ENCODE results near the gene PALD1.
"Not testable (repeated sequence)": the region's sequence is repeated elsewhere in the genome, so short reads cannot be mapped to it uniquely, and the experiment has no call there.

PALD1 gene

DNA sequence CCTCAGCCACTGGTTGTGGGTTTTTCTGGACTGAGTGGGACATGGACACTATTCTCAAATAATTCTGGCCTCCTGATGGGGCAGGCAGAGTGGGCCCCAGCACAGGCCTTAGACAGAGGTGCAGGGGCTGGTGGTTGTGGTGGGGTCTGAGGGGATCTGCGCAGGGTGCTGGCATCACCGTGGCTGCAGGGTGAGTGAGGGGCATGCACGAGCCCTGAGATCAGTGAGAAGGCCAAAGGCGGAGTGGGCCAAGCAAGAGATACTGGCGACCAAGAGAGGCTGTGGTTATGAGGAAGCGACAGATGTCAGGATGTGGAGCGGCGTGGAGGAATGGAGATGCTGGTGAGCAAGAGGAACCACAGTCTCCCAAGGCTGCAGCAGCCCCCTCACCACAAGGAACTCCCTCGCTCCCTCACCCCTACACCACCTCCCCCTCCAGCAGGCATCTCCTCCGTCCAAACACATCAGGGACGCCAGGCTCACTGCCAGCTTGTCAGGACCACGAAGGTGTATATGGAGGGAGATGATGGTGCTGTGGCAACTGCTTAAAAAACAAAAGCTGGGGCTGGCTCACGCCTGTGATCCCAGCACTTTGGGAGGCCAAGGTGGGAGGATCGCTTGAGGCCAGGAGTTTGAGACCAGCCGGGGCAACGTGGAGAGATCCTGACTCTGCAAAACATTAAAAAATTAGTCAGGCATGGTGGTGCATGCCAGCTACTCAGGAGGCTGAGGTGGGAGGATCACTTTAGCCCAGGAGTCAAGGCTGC, 114.4 kb downstream of the PALD1 start:
- no peak for DNase-seq

DNA sequence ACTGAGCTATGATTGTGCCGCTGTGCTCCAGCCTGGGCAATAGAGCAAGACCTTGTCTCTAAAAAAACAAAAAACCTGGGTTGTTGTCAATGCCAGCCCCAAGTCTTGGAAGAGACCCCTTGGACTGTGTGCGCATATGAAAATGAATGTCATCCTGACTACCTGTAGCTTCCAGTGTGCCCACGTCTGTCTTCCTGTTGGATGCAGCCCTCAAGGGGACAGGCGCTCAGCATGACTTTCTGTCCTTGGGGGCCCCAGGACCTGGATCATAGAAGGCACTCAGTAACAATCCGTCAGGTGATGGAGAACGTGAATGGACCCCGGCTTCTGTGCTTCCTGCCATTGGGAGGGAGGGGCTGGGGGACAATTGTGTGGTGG, 114.9 kb downstream of the PALD1 start:
- DNase-seq = no peak

DNA sequence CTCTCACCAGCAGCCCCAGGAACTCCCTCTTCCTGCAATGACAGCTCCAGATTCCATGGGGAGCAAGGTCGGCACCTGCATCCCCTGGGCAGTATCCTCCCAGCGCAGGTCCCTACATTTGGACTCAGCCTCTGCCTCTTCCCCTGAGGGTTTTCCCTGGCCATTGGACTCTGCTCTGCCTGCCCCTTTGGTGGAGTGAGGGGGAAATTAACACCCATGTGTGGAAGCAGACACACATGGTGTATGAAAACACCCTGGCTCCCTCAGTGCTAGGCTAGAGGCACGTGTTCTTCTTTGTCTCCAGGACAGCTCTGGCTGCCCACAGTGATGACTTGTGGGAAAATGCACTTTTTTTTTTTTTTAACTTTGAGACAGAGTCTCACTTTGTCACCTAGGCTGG, 115.6 kb downstream of the PALD1 start:
- DNase-seq = no peak

DNA sequence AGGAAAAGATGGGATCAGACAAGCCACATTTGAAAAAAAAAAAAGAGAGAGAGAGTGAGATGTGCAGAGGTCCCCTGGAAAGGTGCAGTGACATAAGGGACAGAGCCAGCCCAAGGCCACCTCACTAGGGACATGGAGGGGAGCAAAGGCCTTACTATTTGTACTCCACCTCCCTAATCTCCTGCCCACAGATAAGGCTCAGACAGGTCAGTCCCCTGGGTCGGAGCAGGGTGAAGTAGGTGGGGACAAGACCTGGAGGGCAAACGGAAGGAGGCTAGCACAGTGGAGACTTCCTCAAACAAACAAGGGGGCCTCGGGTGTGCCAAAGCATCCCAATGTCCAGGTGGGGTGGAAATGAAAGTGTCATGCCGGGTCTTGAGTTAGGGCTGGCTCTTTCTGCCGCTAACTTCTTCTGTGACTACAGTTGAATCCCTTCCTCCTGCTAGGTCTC, 117.0 kb downstream of the PALD1 start:
- no peak for DNase-seq

DNA sequence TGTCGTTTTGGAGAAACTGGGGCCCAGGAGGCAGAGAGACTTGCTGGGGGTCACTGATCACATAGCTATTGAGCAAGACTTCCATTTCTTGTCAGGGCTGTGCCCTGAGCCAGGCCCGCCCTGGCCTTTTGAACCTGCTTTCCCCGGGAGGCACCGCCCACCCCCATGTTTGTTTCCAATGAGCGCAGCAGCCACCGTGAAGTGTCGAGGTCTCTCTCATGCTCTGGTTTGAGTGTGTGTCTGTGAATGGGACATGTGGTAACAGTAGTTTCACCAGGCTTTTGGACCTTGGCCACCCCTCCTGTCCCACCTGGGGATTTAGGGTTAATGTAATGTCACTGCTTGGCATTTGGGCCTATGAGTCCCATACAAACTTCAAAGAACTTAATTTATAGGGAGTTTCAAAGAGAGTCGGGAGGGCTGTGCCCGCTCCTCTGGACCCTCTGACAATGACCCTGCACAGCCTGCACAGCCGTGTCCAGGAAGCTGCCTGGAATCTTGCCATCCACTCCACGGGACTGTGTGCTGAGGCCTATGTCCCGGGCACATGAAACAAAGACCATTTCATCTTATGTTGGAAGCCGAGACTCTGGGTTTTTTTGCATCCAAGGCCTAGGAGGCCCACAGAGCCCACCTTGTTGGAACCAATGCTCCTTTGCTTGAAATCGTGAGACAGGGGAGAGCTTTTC, 117.7 kb downstream of the PALD1 start:
- no peak for DNase-seq

DNA sequence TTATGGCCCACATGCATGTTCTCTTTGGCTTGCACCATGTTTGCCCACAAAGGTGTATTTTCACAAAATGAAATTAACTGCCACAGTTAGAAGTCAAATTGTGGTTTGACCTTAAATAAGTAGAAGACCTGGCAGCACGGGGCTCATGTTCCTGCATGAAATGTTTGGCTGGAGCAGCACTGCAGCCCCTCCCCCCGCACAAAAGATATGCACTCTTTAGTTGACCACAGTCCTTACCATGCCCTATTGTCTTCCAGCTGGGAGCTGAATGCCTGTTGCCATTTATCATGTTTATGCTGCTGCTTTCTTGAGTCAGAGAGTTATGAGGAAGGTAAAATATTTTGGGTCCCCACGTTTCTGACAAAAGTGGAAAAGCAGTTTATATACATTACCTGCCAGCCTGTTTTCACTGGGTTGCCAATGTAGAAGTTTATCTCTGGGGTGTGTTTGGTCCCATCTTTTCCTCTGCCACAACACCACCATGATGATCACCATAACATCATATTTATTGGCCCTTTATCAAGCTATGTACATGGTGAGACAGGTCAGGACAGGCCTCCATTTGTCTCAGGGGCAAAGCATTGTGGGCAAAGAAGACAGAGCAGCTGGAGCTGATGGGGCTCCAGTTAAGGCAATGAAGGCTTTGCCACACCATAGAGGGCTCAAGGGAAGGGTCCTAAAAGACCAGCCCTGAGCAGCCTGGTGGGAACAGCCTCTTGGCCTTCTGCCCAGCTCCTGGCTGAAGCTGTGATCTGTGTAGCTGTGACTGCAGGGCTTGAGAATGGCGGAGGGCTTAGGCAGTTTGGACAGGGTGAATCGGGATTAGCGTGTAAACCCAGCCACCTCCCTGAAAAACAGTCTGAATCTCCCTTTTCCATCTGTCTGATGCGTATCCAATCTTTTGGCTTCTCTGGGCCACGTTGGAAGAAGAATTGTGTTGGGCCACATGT, 118.6 kb downstream of the PALD1 start:
- no peak for DNase-seq

DNA sequence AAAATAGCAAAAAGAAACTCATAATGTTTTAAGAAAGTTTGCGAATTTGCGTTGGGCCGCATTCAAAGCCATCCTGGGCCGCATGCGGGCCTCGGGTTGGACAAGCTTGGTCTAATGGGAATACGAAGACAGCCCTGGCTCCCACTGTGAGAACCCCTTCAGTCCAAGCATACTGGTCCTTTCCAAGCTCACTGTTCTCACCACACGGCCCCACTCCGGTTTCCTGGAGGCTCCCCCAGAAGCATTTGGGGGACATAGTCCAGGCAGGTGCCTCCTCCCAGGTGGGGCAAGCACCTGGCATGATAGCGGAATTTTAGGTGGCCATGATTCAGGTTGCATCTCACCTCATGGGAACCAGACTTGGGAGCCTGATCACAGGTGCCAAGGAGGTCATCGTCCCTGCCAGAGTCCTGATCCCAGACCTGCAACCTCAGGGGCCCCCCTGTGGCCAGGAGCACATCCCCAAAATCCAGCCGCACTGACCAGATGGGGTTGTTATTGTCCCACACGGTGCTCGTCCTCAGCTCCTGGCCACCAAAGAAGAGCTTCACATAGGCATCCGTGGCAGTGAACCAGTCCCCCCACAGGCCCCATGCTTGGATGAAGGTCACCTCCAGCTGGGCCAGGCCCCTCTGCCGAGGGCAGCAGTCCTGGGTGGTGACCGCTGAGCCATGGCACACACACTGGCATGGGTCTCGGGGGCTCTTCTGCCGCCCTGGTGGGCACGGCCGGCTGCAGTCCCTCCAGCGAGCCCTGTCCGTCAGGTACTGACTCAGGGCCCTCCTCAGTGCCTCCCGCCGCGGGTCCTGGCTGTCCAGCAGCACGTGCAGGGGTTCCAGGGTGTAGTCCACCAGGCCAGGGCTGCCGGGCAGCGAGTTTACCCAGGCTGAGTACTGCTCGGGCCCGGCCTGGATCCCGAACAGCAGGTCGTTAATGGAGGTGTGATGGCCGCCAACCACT, 119.6 kb downstream of the PALD1 start:
- no peak for DNase-seq

DNA sequence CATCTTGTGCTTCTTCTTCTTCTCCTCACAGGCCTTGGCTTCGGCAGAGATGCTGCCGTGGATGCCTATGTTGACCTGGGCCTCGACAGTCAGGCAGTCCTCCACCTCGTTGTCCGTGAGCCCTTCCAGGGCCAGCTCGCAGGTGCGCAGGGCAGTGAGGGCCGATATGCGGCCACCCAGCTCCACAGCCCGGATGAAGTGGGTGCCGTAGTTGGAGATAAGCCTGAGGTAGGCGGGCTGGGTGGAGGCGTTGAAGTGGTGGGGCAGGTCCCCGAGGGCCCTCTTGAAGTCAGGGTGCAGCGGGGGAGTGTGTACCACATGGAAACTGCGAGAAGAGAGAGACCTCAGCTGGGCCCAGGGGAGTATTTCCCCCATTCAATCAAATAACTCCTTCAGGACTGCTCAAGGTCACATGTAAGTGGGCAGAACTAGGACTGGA, 120.3 kb downstream of the PALD1 start:
- DNase-seq = no peak

DNA sequence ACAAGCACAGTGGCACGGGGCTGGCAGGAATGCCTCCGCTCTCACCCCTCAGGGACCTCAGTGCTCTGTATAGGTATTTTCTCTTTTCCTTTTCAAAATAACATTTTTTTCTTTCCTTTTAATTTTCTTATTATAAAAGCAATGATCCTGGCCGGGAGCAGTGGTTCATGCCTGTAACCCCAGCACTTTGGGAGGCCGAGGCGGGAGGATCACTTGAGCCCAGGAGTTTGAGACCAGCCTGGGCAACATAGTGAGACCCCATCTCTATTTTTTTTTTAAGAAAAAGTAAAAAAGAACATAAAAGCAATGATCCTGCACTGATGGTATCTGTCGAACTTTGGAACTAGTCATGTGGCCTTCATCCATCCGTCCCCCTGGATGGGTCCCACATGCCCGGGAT, 120.8 kb downstream of the PALD1 start:
- no peak for DNase-seq

DNA sequence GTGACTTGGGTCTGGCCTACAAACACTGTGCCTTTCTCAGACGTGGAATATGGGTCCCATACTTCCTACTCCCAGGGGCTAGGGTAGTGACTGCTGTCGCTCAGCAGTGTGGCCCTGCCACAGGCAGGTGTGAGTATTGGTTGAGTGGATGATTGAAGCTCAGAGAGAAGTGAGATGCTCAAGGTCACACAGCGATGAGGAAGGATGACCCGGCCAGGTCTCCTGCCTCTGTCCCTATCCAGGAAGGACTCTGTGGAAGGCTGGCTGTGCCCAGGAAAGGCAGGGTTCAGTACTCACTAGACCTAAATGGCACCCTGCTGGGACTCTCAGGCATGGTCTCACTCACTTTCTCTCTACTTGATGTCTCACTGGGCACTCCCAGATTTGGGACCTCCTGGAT, 121.2 kb downstream of the PALD1 start:
- no peak for DNase-seq

DNA sequence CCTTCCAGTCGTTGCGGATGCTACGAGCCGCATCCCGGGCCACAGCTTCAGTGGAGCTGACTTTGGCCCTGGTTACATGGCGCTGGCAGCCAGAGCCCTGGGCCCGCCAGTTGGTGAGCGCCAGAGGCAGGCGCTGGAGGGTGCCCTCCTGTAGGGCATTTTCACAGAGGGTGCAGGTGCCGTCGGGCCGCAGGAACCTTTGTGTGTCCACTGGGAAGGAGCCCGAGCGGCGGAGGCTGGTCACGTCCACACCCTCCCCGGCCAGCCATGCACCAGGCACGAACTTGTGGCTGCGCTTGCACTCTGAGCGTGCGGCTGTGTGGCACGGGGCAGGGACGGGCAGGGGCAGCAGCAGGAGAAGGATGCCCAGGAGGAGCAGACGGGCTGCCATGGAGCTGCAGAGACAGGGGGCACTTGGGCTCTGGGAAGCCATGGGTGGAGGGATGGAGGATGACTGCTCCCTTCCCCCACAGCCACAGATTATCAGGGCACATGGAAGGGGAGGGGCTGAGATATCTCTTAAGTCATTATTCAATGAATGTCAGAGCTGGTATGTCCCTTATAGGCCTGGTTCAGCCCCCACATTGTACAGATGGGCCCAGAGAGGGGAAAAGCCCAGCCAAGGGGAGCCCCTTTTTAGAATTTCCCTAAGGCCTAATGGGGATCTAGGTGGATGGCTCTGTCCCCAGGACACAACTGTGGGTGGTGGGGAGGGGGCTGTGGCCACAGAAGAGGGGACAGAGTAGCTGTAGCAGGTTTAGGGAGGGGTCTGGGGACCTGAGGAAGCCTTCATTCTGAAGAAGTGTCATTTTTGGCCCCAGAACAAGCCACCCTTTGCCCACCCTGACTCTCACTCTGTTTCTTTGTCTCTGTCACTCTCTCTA, 122.2 kb downstream of the PALD1 start:
- DNase-seq = no peak

DNA sequence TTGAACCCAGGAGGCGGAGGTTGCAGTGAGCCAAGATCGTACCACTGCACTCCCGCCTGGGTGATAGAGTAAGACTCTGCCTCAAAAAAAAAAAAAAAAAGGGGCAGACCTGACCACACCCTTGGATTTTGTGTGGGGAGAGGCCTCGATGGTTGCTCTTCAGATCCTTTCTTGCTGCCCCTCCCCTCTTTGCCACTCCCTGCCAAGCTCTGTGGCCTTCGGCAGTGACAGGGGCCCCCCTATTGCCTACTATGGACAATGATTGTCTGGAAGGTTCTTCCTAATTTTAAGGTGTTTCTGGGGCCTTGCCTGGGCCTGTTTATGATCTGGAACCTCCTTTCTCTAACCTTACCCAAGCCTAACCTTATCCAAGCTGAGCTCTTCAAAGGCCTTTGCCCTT, 123.2 kb downstream of the PALD1 start:
- DNase-seq = no peak

DNA sequence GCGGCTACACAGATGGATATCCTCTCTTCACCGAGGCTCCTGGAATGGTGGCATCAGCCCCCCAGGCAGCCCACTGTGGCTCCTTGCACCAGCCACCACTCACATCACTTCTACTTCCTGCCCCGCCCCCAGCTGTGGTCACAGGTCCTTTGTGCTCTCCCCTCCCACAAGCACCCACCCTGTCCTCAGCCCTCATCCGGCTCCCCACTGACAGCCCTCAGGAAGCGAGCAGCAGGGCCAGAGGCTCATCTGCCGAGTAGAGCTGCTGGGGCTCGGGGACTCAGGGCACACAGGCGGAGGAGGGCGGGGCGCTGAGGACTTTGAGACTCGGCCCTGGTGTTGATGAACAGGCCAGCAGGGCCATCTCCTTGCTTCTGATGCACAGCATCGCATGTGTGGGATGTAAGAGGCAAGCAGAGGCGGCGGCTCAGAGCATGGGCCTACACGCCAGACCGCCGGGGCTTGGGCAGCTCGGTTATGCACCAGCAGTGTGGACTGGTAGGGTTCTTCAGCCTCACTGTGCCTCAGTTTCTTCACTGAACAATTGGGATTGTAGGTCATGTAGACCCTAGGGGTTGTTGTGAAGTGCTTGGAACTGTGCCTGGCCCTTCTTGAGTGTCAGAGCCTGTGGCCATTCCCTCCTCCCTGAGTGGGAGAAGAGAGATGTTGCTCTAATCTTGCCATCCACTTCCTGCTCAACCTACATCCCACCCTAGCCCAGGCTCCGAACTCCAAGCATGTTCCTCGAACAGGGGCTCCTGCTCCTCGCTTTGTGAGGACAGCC, 124.3 kb downstream of the PALD1 start, which contains the start of gene PRF1:
Gene PRF1 (minus strand): TSS at position 77 of the 784 bp plus-strand sequence. CDS start 1,839 bp downstream, outside the sequence.
- DNase-seq = peak; percentile 69

DNA sequence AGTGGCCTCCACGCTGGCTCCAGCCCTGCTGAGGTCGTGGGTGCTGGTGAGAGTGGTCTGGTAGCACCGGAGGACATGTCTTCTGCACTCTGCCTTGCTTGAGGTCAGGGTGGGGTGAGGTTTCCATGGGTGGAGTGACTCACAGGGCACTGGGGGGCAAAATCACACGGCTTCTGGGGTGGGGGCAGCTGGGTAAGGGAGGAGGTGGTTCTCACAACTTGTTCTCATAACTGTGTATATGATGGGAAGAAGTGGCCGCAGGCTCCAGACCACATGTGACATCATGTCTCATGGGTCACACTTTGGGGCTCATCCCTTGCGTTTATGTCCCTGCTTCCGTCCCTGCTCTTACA, 124.9 kb downstream of the PALD1 start:
- peak; percentile 52 for DNase-seq

DNA sequence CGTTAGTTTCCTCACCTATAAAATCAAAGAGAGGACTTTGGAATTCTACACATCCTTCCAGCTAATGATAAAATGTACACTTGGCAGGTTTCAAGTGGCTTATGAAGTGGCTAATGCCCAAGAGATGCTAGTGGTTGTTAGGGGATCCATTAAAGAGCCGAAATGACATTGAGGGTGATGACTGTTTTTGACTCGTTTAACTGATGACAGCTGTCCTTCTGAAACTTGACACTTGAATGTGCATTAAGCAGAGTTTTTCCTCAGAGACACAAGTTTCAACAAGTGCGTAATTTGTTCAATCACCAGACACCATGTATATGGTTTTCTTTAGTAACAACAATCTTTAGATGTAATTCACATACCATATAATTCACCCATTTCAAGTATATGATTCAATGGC, 125.5 kb downstream of the PALD1 start:
- no peak for DNase-seq

DNA sequence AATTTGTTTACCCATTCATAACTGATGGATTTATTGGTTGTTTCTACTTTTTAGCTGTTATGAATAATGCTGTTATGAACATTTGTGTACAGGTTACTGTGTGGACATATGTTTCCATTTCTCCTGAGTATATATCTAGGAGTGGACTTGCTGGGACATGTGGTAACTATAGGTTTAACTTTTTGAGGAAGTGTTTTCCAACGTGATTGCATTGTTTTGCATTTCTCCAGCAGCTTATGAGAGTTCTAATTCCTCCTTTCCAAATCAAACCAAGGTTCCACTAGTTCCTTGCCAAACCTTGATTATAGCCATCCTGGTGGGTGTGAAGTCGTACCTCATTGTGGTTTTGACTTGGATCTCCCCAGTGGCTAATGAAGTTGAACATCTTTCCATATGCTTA, 126.6 kb downstream of the PALD1 start:
- DNase-seq = no peak

DNA sequence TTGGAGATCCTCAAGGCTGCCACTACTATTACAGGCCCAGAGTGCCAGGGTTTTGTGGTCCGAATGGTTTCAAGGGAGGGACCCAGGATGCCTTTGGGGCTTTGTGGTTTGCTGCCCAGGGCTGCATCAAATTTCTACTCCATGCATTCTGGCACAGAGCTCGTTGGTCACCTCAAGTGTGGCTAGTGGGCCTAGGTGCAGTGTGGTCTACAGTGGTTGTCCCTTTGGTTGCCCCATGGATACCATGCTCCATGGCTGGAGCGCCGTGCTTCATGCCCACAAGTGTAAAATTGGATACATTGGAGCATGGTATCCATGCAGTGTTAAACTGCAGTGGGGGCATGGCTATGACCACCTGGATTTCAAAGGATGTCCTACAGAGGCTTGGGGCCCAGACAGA, 129.4 kb downstream of the PALD1 start:
- DNase-seq = no peak

DNA sequence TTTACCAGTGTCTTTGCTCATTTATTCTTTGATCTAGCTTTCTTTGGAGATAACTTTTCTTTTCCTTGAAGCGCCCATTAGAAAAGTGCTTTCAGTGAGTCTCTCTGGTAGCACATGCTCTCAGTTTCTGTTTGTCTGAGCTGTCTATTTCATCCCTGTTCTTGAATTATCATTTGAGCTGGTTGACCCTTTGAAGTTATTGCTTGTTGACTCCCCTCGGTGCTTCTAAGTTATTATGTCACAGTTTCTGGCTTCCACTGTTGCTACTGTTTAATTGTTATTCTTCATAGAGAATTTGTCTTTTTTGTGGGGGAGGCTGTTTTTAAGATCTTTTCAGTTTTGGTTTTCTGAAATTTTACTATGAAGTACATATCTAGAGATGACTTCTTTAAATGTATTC, 135.4 kb downstream of the PALD1 start:
- no peak for DNase-seq

DNA sequence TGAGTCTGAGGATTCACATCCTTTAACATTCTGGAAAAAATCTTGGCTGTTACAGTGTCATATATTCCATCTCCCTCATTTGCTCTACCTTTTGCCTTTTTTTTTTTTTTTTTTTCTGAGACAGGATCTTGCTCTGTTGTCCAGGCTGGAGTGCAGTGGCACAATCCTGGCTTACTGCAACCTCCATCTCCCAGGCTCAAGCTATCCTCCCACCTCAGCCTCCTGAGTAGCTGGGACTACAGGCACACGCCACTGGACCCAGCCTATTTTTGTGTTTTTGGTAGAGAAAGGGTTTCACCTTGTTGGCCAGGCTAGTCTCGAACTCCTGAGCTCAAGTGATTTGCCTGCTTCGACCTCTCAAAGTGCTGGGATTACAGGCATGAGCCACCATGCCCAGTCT, 135.8 kb downstream of the PALD1 start:
- not testable (repeated sequence) for DNase-seq

DNA sequence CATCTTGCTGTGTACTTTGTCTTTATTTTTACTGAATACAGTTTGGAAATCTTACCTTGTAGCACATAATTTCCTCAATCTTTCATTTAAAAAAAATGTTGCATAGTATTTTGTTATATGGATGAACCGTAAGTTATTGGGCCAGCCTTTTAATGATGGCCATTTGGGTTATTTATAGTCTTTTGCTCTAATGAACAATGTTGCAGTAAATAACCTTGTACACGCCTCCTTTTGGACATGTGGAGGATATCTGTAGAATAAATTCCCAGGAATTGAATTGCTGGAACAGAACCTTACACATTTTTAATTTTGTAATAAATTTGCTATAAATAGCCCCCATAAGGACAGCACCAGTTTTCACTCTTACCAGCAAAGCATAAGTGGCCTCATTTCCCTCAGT, 136.6 kb downstream of the PALD1 start:
- DNase-seq = no peak

Data from activated T-cell treated with anti-CD3 and anti-CD28 coated beads, Interleukin-2, amount 50 U/mL, for 1 hour (primary cell).